ENCODE data around the gene XRCC3. TPM values are rescaled to one million over a fixed set of nuclear protein-coding genes. Genes with fewer than 3 reads are reported as not detected.

The XRCC3 gene
- total RNA-seq, 1 donor from 2014 or later: 5.2 TPM

- Mint-ChIP-seq H3K4me1 (ENCODE audit: low read depth, unreplicated experiment) (peaks cover 22% of the 10 kb centered on the region), H3K36me3 (ENCODE audit: low read depth, unreplicated experiment) (peaks cover 10% of the 10 kb centered on the region), H3K9me3 (ENCODE audit: unreplicated experiment) (no peaks in the 10 kb centered on the region), H3K27me3 (ENCODE audit: low read depth, unreplicated experiment) (no peaks in the 10 kb centered on the region), H3K27ac (ENCODE audit: unreplicated experiment) (no peak overlapping the region), H3K4me3 (ENCODE audit: unreplicated experiment) (no peak overlapping the region)
- Histone ChIP-seq H2AFZ (ENCODE audit: low read depth, low read length) (no peak overlapping the region), H3K79me2 (ENCODE audit: insufficient read depth, low read length) (no peaks in the 10 kb centered on the region), H3K4me1 (ENCODE audit: insufficient read depth, low read length) (peaks cover 17% of the 10 kb centered on the region), H3K9me3 (ENCODE audit: insufficient read depth, low read depth, low read length) (no peaks in the 10 kb centered on the region), H3K36me3 (ENCODE audit: insufficient read depth, low read length) (no peaks in the 10 kb centered on the region), H3K9ac (ENCODE audit: low read length) (no peak overlapping the region), H3K4me2 (ENCODE audit: low read length) (no peak overlapping the region), H3K4me3 (ENCODE audit: insufficient read depth, low read depth, low read length) (no peak overlapping the region), H3K27me3 (ENCODE audit: insufficient read depth, low read length) (no peaks in the 10 kb centered on the region), H4K20me1 (ENCODE audit: insufficient read depth, low read length) (no peaks in the 10 kb centered on the region), H3K27ac (ENCODE audit: low read depth, low read length) (no peak overlapping the region)
- TF ChIP-seq EZH2 (IDR thresholded peaks at IDR 0.05; ENCODE audit: insufficient read depth, low read length) (no peak), CTCF (IDR thresholded peaks at IDR 0.05; ENCODE audit: insufficient read depth, low read depth, low read length) (no peak)
- FAIRE-seq (no peak), DNase-seq (ENCODE audit: low read depth) (no peak)
Observed at GRCh38 chr14:103745424-103745823, 30.2 kb upstream of the XRCC3 start.

- Histone ChIP-seq H3K4me3 (ENCODE audit: insufficient read depth, low read depth, low read length) (no peak overlapping the region), H4K20me1 (ENCODE audit: insufficient read depth, low read length) (no peaks in the 10 kb centered on the region), H3K4me2 (ENCODE audit: low read length) (no peak overlapping the region), H3K36me3 (ENCODE audit: insufficient read depth, low read length) (no peaks in the 10 kb centered on the region), H2AFZ (ENCODE audit: low read depth, low read length) (no peak overlapping the region), H3K9me3 (ENCODE audit: insufficient read depth, low read depth, low read length) (no peaks in the 10 kb centered on the region), H3K9ac (ENCODE audit: low read length) (no peak overlapping the region), H3K4me1 (ENCODE audit: insufficient read depth, low read length) (peaks cover 17% of the 10 kb centered on the region), H3K79me2 (ENCODE audit: insufficient read depth, low read length) (no peaks in the 10 kb centered on the region), H3K27me3 (ENCODE audit: insufficient read depth, low read length) (no peaks in the 10 kb centered on the region), H3K27ac (ENCODE audit: low read depth, low read length) (no peak overlapping the region)
- no peaks in the 10 kb centered on the region for H3K27me3 Mint-ChIP-seq (ENCODE audit: low read depth, unreplicated experiment)
- no peak overlapping the region for H3K4me3 Mint-ChIP-seq (ENCODE audit: unreplicated experiment)
- no peaks in the 10 kb centered on the region for H3K9me3 Mint-ChIP-seq (ENCODE audit: unreplicated experiment)
- TF ChIP-seq CTCF (IDR thresholded peaks at IDR 0.05; ENCODE audit: insufficient read depth, low read depth, low read length) (no peak), EZH2 (IDR thresholded peaks at IDR 0.05; ENCODE audit: insufficient read depth, low read length) (no peak)
- peaks cover 22% of the 10 kb centered on the region for H3K4me1 Mint-ChIP-seq (ENCODE audit: low read depth, unreplicated experiment)
- FAIRE-seq: no peak
- peaks cover 12% of the 10 kb centered on the region for H3K36me3 Mint-ChIP-seq (ENCODE audit: low read depth, unreplicated experiment)
- no peak for DNase-seq (ENCODE audit: low read depth)
- no peak overlapping the region for H3K27ac Mint-ChIP-seq (ENCODE audit: unreplicated experiment)
Observed at GRCh38 chr14:103744621-103745395, 29.6 kb upstream of the XRCC3 start.

GRCh38 chr14:103743691-103744090 lies 28.4 kb upstream of the XRCC3 start:
- Histone ChIP-seq H3K79me2 (ENCODE audit: insufficient read depth, low read length) (no peaks in the 10 kb centered on the region), H2AFZ (ENCODE audit: low read depth, low read length) (no peak overlapping the region), H3K36me3 (ENCODE audit: insufficient read depth, low read length) (no peaks in the 10 kb centered on the region), H3K9ac (ENCODE audit: low read length) (no peak overlapping the region), H3K4me3 (ENCODE audit: insufficient read depth, low read depth, low read length) (no peak overlapping the region), H3K4me1 (ENCODE audit: insufficient read depth, low read length) (peaks cover 17% of the 10 kb centered on the region), H4K20me1 (ENCODE audit: insufficient read depth, low read length) (no peaks in the 10 kb centered on the region), H3K27me3 (ENCODE audit: insufficient read depth, low read length) (no peaks in the 10 kb centered on the region), H3K4me2 (ENCODE audit: low read length) (no peak overlapping the region), H3K9me3 (ENCODE audit: insufficient read depth, low read depth, low read length) (no peaks in the 10 kb centered on the region), H3K27ac (ENCODE audit: low read depth, low read length) (no peak overlapping the region)
- H3K27me3 Mint-ChIP-seq (ENCODE audit: low read depth, unreplicated experiment): no peaks in the 10 kb centered on the region
- no peak for TF ChIP-seq CTCF (IDR thresholded peaks at IDR 0.05; ENCODE audit: insufficient read depth, low read depth, low read length)
- TF ChIP-seq EZH2 (IDR thresholded peaks at IDR 0.05; ENCODE audit: insufficient read depth, low read length): no peak
- no peaks in the 10 kb centered on the region for H3K9me3 Mint-ChIP-seq (ENCODE audit: unreplicated experiment)
- no peak overlapping the region for H3K27ac Mint-ChIP-seq (ENCODE audit: unreplicated experiment)
- H3K36me3 Mint-ChIP-seq (ENCODE audit: low read depth, unreplicated experiment): peaks cover 18% of the 10 kb centered on the region
- no peak overlapping the region for H3K4me3 Mint-ChIP-seq (ENCODE audit: unreplicated experiment)
- H3K4me1 Mint-ChIP-seq (ENCODE audit: low read depth, unreplicated experiment): peaks cover 22% of the 10 kb centered on the region
- FAIRE-seq (no peak), DNase-seq (ENCODE audit: low read depth) (no peak)
